ENCODE measurements around the gene NFX1.

Gene NFX1

GRCh38 chr9:33290247-33291030 lies at the start of gene NFX1:
Gene NFX1 (plus strand): TSS chr9:33290516. CDS start chr9:33290573, 57 bp downstream.
- peak; percentile 95 for DNase-seq (ENCODE audit: low spot score)

DNA sequence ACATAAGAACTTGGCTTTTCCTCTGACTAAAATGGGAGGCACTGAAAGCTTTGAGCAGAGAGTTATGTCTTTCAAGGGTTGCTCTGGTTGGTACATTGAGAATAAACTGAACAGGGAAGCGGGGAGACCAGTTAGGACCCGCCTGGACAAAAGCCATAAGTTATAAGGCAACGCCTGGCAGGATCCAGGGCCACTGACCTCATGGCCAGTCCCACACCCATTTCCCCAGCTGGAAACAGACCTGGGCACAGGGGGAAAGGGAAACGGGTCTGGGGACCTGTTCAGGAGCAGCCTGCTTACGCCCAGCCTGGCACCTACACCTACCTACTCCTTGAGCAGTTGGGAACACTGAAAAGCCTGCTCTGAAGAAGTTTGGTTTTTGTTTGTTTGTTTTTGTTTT lies 49.0 kb upstream of the NFX1 start:
- no peak for DNase-seq (ENCODE audit: low spot score)

GRCh38 chr9:33242609-33243134 lies 47.6 kb upstream of the NFX1 start:
- no peak for DNase-seq (ENCODE audit: low spot score)

GRCh38 chr9:33244137-33244784 lies 46.1 kb upstream of the NFX1 start:
- DNase-seq (ENCODE audit: low spot score) = no peak

- no peak for DNase-seq (ENCODE audit: low spot score)
Observed at GRCh38 chr9:33245341-33245740, 45.0 kb upstream of the NFX1 start.

DNA sequence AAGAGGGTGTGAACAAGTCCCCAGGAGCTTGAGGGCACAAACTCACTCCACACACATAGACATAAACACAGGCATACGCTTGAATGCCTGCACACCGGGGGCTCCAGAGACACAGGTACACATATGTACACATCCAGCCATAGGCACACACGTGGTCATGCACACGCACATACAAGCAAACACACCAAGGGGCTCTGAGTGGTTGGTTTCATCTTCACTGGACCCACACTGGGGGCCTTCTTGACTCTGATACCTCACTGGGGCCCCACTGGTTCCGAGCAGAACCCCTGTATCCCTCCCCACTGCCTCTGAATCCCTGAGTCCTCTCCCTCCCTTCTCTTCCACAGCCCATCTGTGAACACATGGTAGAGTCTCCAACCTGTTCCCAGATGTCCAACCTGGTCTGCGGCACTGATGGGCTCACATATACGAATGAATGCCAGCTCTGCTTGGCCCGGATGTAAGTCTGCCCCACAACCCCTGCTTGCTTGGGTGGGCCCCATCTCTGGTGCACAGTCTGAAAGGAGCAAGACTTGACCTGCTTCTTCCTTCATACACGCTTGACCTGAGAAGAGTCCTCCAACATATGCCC lies 44.0 kb upstream of the NFX1 start:
- DNase-seq (ENCODE audit: low spot score) = no peak

DNA sequence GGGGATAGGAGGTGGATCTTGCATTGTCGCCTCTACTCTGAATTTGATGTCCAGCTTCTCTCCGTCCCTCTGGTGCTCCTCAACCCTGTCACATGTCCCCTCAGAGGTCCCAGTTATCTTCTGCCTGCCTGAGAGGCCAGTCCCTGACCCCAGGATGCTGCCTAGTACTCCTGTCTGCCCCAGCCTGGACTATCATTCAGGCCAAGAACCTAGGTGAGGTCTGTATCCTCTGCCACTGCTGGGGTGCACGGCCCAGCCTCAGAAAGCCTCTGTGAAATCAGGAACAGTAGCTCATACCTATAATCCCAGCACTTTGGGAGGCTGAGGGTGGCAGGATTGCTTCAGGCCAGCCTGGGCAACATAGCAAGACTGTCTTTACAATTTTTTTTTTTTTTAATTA lies 41.7 kb upstream of the NFX1 start:
- no peak for DNase-seq (ENCODE audit: low spot score)

DNA sequence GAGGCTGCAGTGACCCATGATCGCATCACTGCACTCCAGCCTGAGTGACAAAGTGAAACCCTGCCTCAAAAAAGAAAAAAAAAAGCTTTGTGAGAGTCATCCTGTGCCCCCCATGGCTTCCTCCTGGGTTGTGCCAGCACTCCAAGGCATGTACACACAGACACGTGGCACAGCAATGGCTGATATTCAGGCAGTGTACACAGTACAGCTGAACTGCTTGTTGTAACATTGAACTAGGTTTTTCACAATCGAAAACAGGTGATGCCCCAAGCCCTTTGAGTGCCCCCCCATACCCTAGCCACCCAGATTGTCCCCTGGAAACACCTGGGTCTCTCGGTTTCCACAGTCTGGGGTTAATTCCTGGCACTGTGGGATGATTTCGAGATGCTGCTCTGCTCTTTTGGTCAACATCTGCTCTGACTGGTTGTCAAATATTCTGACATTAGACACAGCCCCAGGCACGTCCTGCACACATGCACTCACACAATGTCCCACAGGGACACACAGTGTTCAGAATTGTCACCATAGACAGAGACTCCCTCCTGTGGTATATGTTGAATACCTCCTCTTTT lies 41.1 kb upstream of the NFX1 start:
- DNase-seq (ENCODE audit: low spot score) = no peak

- DNase-seq (ENCODE audit: low spot score) = no peak
Observed at GRCh38 chr9:33249983-33250382, 40.3 kb upstream of the NFX1 start.

- peak; percentile 73 for DNase-seq (ENCODE audit: low spot score)
Observed at GRCh38 chr9:33250458-33250995, 39.8 kb upstream of the NFX1 start.

DNA sequence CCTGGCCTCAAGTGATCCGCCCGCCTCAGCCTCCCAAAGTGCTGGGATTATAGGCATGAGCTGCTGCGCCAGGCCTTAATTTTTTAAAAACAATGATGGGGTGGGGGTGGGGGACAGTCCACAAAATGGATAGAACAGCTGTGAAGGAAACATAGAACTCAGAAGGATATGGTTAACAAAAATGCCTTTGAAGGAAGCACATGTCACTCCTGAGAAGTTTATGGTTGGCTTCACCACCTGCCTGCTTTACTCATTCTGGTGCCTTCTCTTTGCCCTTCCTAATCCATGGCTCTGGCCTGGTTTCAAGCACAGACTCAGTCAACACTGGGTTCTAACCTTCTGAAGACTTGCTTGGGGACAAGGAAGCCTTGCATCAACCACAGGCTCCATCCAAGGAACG lies 36.1 kb upstream of the NFX1 start:
- DNase-seq (ENCODE audit: low spot score) = no peak

- DNase-seq (ENCODE audit: low spot score) = no peak
Observed at GRCh38 chr9:33255014-33255413, 35.3 kb upstream of the NFX1 start.

- no peak for DNase-seq (ENCODE audit: low spot score)
Observed at GRCh38 chr9:33255471-33255870, 34.8 kb upstream of the NFX1 start.

- DNase-seq (ENCODE audit: low spot score) = no peak
Observed at GRCh38 chr9:33256236-33256635, 34.1 kb upstream of the NFX1 start.

GRCh38 chr9:33257276-33257675 lies 33.0 kb upstream of the NFX1 start:
- DNase-seq (ENCODE audit: low spot score) = no peak

- DNase-seq (ENCODE audit: low spot score) = no peak
Observed at GRCh38 chr9:33260372-33260771, 29.9 kb upstream of the NFX1 start.

DNA sequence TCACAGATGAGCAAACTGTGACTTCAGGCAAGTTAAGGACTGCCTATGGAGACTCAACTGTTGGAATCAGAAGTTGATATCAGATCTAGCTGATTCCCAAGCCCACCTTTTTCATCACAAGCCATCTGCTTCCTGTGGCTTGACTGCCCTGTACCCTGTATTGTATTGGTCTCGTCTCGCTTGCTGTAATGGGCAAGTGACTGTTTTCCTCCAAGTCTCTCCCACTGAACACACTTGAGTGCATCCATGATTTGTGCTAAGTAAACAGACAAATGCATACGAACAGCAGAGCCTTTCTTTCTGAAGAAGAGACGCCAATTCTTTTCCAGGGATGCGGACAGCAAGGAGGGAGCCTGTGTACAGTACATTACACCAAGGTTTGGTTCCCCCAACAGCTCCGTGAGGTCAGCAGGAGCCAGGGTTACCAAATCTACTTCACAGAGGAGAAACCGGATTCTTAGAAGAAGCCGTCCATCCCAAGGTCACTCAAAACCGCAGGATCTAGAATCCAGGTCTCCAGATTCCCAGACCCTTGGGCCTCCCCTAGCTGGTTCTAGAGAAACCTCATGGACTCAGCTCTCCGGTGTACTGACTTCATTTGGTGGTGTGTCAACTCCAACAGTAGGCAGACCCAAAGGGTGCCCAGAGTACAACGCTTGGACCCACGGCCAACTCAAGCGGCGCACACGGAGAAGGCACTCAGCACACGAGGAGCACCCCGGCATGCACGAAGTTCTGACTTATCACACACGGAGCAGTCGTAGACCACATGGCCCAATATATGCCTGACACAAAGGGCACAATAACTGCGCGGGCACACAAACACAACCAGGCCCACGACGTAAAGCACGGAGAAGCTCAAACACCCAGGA lies 26.9 kb upstream of the NFX1 start:
- DNase-seq (ENCODE audit: low spot score) = peak; percentile 35

DNA sequence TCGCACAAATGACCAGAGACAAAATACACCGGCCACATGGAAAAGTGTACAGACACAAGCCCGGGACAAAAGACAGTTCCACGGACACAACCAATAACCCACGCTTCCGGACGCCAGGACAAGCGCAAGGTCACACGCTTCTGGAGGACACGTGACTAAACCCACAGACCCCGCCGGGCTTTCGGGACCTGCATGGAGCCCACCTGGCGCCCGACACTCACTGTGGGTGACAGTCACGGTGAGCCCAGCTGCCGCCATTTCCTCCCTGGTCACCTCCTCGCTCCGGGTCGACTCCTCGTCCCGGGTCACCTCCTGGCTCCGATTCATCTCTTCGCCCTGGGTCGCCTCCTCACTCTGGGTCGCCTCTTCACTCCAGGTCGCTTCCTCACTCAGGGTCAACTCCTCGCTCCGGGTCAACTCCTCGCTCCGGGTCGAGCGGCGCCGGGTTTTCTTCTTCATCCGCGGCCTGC lies 26.3 kb upstream of the NFX1 start:
- peak; percentile 24 for DNase-seq (ENCODE audit: low spot score)

DNA sequence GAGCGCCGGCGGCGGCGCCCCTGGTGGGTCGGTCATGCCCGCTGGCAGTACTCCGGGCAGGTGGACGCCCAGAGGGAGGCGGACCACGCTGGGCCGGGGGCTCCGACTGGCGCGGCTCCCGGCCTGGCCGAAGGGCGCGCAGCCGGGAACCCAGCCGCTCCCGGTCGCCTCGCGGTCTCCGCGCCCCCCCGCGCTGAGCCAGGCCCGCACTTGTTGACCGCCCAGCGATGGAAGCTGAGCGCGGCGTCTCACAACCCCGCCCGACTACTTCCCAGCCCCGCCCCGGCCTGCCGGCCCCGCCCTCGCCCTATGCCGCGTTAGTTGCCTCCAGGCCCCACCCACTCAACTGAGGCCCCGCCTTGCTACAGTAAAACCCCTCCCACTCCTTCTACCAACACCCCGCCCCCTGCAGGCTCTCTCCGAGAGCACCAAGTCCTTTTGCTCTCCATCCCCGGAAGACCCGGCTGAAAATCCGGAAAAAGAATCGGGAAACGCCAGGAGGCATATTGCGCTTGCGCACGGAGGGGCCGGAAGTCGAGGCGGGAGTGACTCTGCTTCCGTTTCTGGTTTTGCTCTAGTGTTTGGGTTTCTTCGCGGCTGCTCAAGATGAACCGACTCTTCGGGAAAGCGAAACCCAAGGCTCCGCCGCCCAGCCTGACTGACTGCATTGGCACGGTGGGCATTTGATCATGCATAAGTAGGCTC lies 25.7 kb upstream of the NFX1 start, which contains the start of the genes BAG1 and CHMP5:
Gene BAG1, minus strand, starts transcription at position 236 of the 705 bp plus-strand sequence.
Gene CHMP5, plus strand, starts transcription at position 577 of the 705 bp plus-strand sequence. Its CDS starts 30 bp downstream, at position 607.
- DNase-seq (ENCODE audit: low spot score) = peak; percentile 98

GRCh38 chr9:33265211-33265865 lies 25.0 kb upstream of the NFX1 start:
- DNase-seq (ENCODE audit: low spot score) = no peak
